Stimulated activated CD4-positive, alpha-beta T cell treated with anti-CD3 and anti-CD28 coated beads, TNF-alpha, amount 100 ng/mL, for 4 hours (primary cell): ENCODE measurements around the gene GPBAR1.

Source experiments
- DNase-seq, 3 experiments: peaks; one replicate each; pipeline ENCODE4 v3.0.0-alpha.2; 2020; ENCODE audit warnings: low read depth in 3 of 3

Gene GPBAR1

GRCh38 chr2:218286570-218287459 lies 26.0 kb downstream of the GPBAR1 start:
- DNase-seq, result peak; percentile 40 to 70 (median 65)

DNA sequence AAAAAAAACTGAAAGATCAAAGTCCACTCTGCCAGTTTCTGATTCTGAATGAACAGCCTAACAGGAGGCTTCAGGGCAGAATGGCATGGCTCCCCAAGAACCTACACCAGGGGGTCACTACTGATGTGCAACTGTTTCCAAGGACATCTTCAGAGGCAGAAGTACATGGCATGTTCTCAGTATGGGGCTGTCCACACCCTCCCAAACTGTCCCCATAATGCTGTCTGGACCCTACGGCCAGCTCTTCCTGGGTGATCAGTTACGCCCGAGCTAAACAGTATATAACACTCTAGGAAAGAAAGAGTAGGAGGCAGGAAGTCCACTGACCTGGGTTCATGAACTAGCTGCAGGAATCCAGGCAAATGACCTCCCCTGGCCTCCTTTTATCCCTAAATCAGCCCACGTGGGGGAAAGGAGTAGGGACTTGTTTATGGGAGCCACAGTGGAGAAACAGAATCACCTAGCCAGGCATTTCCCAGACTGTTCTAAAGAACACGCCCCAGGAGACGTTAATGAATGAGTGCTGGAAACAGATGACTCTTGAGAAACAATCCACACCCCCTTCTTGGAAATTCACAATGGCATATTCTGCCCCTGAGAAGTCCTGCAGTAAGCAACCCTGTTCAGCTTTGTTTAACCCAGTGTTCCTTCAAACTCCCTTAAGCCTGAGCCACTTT lies 29.0 kb downstream of the GPBAR1 start:
- no peak for DNase-seq

- no peak for DNase-seq
These were observed 29.8 kb downstream of the GPBAR1 start for GRCh38 chr2:218290316-218291261.

- DNase-seq, result no peak
These were observed 30.7 kb downstream of the GPBAR1 start for GRCh38 chr2:218291318-218292047.

DNA sequence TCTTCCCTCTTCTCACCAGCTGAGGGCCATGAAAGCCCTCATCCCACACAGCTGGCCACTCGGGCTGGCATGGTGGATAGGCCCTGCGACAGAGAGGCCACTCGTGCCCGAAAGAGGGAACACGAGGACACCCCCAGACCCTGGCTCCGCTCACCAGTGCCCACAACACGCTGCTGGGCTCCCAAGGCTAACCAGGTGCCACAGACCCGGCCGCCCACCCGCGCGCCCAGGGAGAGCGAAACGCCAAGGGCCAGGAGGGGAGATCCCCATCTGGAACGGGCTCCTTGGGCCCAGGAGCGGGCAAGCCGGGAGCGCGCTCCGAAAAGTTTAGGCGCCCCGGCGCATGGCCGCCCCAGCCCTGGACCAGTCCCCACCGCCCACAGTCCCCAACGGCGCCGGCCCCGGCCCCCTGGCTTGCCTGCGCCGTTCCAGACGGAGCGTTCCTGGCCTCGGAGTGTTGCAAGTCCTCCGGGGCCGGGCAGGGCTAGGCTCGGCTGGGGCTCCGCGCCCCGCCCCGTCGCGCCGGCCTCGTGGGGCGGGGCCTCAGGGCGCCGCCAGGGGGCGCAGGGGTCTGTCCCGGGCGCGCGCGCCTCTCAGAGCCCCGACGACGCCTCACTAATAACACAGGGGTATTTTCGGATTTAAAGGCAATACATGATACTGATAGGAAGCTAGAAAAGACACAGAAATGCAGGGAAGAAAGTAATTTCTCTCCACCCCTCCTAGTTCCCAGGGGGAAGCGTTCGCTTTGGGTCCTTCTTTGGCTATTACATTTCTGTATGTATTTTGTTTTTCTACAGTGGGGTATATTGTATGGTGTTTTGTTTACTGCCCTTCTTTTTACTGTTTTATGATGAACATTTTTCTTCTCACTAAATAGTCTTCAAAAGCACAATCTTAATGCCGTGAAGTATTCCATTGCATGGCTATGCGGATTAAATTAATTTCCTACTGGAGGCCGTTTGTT lies 31.5 kb downstream of the GPBAR1 start, which contains the start of gene TMBIM1:
Gene TMBIM1 (minus strand): TSS at position 456 of the 967 bp plus-strand sequence. CDS start 10,362 bp downstream, outside the sequence.
- peak; percentile 61 to 75 (median 65) for DNase-seq

DNA sequence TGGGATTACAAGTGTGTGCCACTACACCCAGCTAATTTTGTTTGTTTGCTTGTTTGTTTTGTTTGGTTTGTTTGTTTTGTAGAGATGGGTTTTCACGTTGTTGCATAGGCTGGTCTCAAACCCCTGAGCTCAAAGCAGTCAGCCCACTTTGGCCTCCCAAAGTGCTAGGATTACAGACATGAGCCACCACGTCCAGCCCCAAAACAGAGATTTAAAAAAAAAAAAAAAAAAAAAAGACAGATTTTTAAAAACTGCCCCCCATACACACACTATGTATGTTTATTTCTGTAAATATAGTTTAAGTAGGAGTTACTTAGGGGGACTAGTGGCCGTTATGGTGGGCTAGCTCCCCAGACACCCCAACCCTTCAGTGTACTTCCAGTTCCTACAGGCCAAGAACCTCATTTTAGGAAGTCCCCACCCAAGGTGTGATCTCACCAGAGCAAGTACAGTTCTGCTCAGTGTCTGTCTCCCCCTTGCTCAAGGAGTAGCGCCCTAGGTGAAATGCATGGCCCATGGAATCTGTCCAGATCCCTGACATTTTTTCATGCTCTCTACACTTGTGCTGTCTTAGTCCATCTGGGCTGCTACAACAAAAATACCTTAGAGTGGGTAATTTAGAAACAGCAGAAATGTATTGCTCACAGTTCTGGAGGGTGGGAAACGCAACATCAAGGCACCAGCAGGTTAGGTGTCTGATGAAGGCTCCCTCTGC lies 33.1 kb downstream of the GPBAR1 start:
- DNase-seq, result no peak

DNA sequence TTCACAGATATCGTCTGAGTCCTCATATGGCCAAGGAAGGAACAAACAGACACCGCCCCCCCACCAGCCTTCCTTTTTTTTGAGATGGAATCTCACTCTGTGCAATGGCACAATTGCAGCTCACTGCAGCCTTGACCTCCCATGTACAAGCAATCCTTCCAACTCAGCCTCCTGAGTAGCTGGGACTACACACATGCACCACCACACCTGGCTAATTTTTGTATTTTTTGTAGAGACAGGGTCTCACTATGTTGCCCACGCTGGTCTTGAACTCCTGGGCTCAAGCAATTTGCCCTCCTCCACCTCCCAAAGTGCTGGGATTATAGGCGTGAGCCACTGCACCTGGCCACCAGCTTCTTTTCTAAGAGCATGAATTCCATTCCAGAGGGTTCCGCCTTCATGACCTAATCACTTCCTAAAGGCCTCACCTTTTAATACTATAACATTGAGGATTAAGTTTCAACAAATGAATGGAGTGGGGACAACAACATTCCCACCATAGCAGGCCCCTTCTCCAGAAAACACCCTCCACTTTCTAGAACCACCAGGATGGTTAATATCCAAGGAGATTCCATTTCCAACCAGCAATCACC lies 33.7 kb downstream of the GPBAR1 start:
- no peak for DNase-seq

DNA sequence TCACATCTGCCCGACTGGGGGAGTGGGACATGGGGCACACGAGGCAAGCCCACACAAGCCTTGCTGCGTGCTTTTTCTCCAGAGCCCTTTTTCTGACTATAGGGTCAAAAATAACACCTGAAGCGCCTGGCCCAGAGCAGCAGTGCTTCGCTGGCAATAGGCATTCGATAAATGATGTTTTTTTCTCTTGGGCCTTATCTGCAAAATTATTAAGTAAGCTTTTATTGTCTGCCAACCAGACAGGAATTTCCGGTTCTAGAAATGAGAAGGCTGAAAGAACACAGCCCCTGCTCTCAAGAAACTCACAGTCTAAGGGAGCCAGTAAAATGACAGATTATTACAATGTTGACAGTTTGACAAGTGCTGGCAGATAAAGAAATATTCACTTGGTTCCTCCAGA lies 34.2 kb downstream of the GPBAR1 start:
- DNase-seq, result no peak

GRCh38 chr2:218296200-218296599 lies 35.4 kb downstream of the GPBAR1 start:
- no peak for DNase-seq

GRCh38 chr2:218296847-218297246 lies 36.0 kb downstream of the GPBAR1 start:
- DNase-seq, result no peak

GRCh38 chr2:218298314-218298875 lies 37.6 kb downstream of the GPBAR1 start:
- DNase-seq, result no peak

DNA sequence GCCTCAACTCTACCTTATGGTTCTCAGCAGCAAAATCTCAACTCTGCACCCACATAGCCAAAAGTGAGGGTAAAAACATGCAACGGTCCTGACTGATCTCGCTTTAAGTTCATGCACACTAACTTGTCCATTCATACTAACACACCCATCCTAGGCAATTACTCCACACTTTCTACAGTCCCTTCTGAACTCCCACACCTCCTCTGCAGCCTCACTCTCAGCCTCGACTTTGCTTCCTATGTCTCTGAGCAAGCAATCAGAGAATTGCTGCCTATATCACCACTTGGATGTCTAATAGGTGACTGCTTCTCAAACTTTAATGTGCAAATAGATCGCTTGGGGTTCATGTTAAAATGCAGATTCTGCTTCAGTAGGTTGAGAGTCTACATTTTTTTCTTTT lies 39.3 kb downstream of the GPBAR1 start:
- DNase-seq, result no peak

- DNase-seq, result peak; percentile 60 to 82 (median 70)
These were observed 40.5 kb downstream of the GPBAR1 start for GRCh38 chr2:218301176-218301819.

- no peak for DNase-seq
These were observed 44.6 kb downstream of the GPBAR1 start for GRCh38 chr2:218305383-218305782.

DNA sequence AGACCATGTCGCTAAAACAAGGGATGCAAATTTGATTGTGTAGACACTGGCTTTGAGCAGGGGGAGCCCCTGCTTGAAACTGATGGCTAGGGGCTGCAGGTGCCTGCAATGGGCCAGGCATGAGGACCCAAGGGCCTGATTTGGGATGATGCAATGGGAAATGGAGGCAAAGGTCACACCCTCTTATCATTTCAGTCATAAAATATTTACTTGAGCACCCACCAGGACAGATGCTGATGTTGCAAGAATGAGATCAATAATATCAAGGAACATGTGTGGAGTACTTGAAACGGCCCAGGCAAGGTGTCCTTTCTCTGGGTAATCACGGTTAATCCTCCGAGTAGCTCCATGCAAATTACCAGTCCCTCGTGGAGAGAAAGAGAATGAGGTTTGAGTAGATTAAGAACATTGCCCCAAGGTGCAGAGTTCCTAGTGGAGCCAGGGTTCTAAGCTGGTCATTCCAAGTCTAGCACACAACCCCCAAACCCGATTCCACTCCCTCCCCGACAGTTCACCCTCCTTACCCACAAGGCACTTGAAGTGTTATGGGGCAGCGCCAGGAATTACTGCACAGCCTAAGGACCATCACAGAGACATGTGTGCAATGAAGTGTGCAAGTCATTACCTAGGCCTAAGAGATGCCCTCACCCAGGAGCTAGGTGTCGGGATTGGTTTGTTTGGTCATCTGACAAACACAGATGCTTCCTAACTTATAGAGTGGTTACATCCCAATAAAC lies 45.5 kb downstream of the GPBAR1 start:
- no peak for DNase-seq

GRCh38 chr2:218307415-218308090 lies 46.7 kb downstream of the GPBAR1 start:
- no peak for DNase-seq
